Heart left ventricle (tissue), 13 donors: ENCODE data around the gene EFNA2.

Experiments used
- POLR2A ChIP-seq, 2 donors: fragments of 450-650 bp; IDR thresholded peaks; one replicate each; pipeline ENCODE4 v1.6.1; 2017; ENCODE audit warnings: antibody characterized with exemption in 2 of 2, mild to moderate bottlenecking in 2 of 2, moderate library complexity in 2 of 2
- TF ChIP-seq, protein P1 (sequence below), 12 donors: fragments of 200-600 bp; sonication (generic) in 4 of 12; IDR thresholded peaks; one replicate each; pipeline versions ENCODE4 v1.5.0 to v1.8.0; 2018 to 2022; ENCODE audit warnings: antibody characterized with exemption in 12 of 12, mild to moderate bottlenecking in 5 of 12
- donor health status: ischemic (EF 13 %, LVEDD 7.1; RV severe dilation, severe dysfunction).
- donor health status: DM: no; HTN: yes; CAD: no.
- donor health status: DM: no; HTN: no; CAD: no.
- donor health status: ischemic (EF 25% LVEDD 6.9; RV normal size, moderate dysfunction).
- donor health status: ischemic (EF 25% LVEDD 5.7; RV mildly dilated, moderate dysfunction).
- donor health status: ischemic (EF 35%, LVEDD 5.7; RV mildly dilated, moderate dysfunction).
- donor health status: nonischemic (EF 11% LVEDD 7.7; RV severe dilation, severe dysfunction).
- donor health status: DM: yes; HTN: yes; CAD: no.
- donor health status: PGD.
- donor health status: ischemic (EF 29% LVEDD 5.4; RV normal size, mild dysfunction).
- donor health status: nonischemic (EF 23%, LVEDD 6.1; RV moderate dilation, normal function).

DNA sequence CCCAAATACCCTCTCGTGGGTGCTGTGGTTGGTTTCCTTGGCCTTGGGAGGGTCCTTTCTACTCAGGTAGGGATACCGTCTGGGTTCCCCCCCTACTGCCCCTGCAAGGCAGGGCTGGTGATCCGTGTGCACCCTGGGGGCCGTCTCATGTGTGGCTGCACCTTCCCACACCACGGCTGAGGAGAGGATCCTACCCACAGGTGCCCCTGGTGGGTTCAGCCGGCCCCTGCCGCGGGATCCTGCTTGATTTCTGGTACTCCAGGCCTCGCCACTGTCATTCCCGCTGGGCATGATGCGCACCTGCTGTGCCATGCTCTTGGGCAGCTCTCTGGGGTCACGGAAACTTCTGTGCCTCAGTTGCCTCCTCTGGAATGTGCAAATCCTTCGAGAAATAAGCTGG is 30.8 kb downstream of the EFNA2 start:
- TF ChIP-seq, protein P1, sequence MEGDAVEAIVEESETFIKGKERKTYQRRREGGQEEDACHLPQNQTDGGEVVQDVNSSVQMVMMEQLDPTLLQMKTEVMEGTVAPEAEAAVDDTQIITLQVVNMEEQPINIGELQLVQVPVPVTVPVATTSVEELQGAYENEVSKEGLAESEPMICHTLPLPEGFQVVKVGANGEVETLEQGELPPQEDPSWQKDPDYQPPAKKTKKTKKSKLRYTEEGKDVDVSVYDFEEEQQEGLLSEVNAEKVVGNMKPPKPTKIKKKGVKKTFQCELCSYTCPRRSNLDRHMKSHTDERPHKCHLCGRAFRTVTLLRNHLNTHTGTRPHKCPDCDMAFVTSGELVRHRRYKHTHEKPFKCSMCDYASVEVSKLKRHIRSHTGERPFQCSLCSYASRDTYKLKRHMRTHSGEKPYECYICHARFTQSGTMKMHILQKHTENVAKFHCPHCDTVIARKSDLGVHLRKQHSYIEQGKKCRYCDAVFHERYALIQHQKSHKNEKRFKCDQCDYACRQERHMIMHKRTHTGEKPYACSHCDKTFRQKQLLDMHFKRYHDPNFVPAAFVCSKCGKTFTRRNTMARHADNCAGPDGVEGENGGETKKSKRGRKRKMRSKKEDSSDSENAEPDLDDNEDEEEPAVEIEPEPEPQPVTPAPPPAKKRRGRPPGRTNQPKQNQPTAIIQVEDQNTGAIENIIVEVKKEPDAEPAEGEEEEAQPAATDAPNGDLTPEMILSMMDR (IDR thresholded peaks at IDR 0.05): no peak
- TF ChIP-seq POLR2A (IDR thresholded peaks at IDR 0.05): no peak
